ENCODE measurements around the gene SDK2. TPM values are rescaled to one million over a fixed set of nuclear protein-coding genes. Genes with fewer than 3 reads are reported as not detected.

SDK2 gene
- total and polyA plus RNA-seq, 9 of the 15 experiments (the other 6 are each of a cell fraction or from before 2014, with no cell fraction given) = 0.04 TPM; not detected in 8

DNA sequence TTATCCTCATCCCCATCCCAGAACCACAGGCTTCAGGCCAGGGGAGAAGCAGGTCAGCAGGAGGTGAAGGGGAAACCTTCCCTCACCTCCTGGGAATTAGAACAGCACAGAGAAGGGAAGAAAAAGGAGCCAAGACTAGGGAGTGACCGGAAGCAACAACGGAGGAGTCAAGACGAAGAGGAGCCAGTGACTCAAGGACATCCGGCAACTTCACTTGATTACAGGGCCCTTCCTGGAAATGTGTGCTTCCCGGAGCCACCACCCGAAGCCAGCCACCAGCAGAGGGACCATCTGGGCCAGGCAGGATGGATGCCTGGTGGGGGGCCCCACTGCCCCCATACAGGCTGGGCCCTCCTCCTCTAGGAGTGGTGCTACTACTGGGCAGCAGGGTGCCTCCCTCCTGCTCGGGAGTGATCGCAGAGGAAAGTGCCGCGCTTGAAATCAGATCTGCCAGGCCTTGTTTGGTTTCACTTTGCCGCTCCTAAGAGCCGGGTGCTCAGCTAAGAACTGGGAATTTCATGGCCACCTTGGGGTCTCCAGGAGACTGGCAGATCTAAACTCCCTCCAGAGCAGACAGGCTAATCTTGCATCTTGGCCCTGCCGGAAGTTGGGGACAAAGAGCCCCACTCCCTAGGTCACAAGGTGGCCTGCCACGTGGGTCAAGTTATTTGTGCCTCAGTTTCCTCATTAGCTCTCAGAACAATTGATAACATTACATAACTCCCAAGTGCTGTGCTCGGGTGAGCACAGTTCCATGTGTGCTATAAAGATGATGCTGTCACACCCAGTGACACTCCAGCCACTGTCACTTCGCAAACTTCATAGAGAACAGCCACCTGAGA lies 339.1 kb downstream of the SDK2 start (continued):
- TF ChIP-seq CSDE1 (IDR thresholded peaks at IDR 0.05) (no peak), HDGF (IDR thresholded peaks at IDR 0.05) (no peak), STAG1 (CRISPR knock-in tag; IDR thresholded peaks at IDR 0.05; ENCODE audit: borderline replicate concordance) (no peak), TAF7 (tag; IDR thresholded peaks at IDR 0.05) (no peak), ZFP36 (IDR thresholded peaks at IDR 0.05; ENCODE audit: low read depth, low read length, partially characterized antibody) (no peak), RUNX1 (IDR thresholded peaks at IDR 0.05; ENCODE audit: low read depth) (0 out of 2 replicates have a peak, but pooled peaks have one; percentile 26), NELFE (IDR thresholded peaks at IDR 0.05; ENCODE audit: insufficient read depth, insufficient read length) (no peak), ZBTB1 (CRISPR knock-in tag; IDR thresholded peaks at IDR 0.05; ENCODE audit: borderline replicate concordance, low read depth) (0 out of 2 replicates have a peak, but pooled peaks have one; percentile 24), MTF1 (CRISPR knock-in tag; IDR thresholded peaks at IDR 0.05; ENCODE audit: borderline replicate concordance) (no peak), ZNF24 (IDR thresholded peaks at IDR 0.05) (no peak; the same call in 1 of the 2 replicates), SIRT6 (IDR thresholded peaks at IDR 0.05; ENCODE audit: low read depth, low read length) (no peak), PML (IDR thresholded peaks at IDR 0.05; ENCODE audit: low read length) (peak; percentile 19; the same call in 1 of the 2 replicates), POLR2H (tag; IDR thresholded peaks at IDR 0.05; ENCODE audit: low read depth) (no peak), ZBTB7A (IDR thresholded peaks at IDR 0.05; ENCODE audit: borderline replicate concordance, control insufficient read depth, low read depth, low read length) (peak; percentile 75; the same call in 1 of the 2 replicates), RBFOX2 (IDR thresholded peaks at IDR 0.05; ENCODE audit: low read depth, low read length) (peak; percentile 75), FUS (optimal IDR thresholded peaks at IDR 0.05; ENCODE audit: low read depth, low read length) (no peak)
- TF ChIP-seq, protein P1, sequence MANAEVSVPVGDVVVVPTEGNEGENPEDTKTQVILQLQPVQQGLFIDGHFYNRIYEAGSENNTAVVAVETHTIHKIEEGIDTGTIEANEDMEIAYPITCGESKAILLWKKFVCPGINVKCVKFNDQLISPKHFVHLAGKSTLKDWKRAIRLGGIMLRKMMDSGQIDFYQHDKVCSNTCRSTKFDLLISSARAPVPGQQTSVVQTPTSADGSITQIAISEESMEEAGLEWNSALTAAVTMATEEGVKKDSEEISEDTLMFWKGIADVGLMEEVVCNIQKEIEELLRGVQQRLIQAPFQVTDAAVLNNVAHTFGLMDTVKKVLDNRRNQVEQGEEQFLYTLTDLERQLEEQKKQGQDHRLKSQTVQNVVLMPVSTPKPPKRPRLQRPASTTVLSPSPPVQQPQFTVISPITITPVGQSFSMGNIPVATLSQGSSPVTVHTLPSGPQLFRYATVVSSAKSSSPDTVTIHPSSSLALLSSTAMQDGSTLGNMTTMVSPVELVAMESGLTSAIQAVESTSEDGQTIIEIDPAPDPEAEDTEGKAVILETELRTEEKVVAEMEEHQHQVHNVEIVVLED (CRISPR knock-in tag; IDR thresholded peaks at IDR 0.05) = no peak
- TF ChIP-seq, protein P2, sequence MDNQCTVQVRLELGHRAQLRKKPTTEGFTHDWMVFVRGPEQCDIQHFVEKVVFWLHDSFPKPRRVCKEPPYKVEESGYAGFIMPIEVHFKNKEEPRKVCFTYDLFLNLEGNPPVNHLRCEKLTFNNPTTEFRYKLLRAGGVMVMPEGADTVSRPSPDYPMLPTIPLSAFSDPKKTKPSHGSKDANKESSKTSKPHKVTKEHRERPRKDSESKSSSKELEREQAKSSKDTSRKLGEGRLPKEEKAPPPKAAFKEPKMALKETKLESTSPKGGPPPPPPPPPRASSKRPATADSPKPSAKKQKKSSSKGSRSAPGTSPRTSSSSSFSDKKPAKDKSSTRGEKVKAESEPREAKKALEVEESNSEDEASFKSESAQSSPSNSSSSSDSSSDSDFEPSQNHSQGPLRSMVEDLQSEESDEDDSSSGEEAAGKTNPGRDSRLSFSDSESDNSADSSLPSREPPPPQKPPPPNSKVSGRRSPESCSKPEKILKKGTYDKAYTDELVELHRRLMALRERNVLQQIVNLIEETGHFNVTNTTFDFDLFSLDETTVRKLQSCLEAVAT (IDR thresholded peaks at IDR 0.05) = no peak
- TF ChIP-seq, protein P3, sequence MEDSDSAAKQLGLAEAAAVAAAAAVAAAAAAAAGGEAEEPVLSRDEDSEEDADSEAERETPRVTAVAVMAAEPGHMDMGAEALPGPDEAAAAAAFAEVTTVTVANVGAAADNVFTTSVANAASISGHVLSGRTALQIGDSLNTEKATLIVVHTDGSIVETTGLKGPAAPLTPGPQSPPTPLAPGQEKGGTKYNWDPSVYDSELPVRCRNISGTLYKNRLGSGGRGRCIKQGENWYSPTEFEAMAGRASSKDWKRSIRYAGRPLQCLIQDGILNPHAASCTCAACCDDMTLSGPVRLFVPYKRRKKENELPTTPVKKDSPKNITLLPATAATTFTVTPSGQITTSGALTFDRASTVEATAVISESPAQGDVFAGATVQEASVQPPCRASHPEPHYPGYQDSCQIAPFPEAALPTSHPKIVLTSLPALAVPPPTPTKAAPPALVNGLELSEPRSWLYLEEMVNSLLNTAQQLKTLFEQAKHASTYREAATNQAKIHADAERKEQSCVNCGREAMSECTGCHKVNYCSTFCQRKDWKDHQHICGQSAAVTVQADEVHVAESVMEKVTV (CRISPR knock-in tag; IDR thresholded peaks at IDR 0.05) = no peak
- TF ChIP-seq, protein P4, sequence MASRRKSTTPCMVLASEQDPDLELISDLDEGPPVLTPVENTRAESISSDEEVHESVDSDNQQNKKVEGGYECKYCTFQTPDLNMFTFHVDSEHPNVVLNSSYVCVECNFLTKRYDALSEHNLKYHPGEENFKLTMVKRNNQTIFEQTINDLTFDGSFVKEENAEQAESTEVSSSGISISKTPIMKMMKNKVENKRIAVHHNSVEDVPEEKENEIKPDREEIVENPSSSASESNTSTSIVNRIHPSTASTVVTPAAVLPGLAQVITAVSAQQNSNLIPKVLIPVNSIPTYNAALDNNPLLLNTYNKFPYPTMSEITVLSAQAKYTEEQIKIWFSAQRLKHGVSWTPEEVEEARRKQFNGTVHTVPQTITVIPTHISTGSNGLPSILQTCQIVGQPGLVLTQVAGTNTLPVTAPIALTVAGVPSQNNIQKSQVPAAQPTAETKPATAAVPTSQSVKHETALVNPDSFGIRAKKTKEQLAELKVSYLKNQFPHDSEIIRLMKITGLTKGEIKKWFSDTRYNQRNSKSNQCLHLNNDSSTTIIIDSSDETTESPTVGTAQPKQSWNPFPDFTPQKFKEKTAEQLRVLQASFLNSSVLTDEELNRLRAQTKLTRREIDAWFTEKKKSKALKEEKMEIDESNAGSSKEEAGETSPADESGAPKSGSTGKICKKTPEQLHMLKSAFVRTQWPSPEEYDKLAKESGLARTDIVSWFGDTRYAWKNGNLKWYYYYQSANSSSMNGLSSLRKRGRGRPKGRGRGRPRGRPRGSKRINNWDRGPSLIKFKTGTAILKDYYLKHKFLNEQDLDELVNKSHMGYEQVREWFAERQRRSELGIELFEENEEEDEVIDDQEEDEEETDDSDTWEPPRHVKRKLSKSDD (conservative IDR thresholded peaks at IDR 0.05; ENCODE audit: low read length) = no peak

All from K562 (cell line).